Measurements from ENCODE around the gene RNF167. TPM values are rescaled to one million over a fixed set of nuclear protein-coding genes. Genes with fewer than 3 reads are reported as not detected.

The RNF167 gene
- total and polyA plus RNA-seq, 4 donors, result 15.9 to 72.6 (median 24.4) TPM

DNA sequence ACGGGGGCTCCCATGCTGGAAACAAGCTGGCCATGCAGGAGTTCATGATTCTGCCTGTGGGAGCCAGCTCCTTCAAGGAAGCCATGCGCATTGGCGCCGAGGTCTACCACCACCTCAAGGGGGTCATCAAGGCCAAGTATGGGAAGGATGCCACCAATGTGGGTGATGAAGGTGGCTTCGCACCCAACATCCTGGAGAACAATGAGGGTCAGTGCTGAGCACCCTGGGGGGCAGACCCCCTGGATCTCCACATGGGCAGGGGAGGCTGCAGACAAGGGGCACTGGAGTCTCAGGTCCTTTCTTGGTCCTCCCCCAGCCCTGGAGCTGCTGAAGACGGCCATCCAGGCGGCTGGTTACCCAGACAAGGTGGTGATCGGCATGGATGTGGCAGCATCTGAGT, 15.0 kb downstream of the RNF167 start:
- no peak overlapping the region for H3K4me3 ChIP-seq (ENCODE audit: low read depth in 1 of 3, low read length in 3 of 3)
- DNase-seq (ENCODE audit: low spot score), result no peak
- H3K27me3 ChIP-seq (ENCODE audit: control insufficient read depth in 4 of 4, insufficient read depth in 4 of 4, low read length in 3 of 4), result no peaks in the 10 kb centered on the region
- TF ChIP-seq FOXA1 (IDR thresholded peaks at IDR 0.05) (no peak), NR2F2 (IDR thresholded peaks at IDR 0.05) (no peak), HNF4G (IDR thresholded peaks at IDR 0.05) (no peak), FOXA2 (IDR thresholded peaks at IDR 0.05) (no peak), RXRA (IDR thresholded peaks at IDR 0.05) (no peak), JUND (IDR thresholded peaks at IDR 0.05) (no peak)
- TF ChIP-seq, protein P1, sequence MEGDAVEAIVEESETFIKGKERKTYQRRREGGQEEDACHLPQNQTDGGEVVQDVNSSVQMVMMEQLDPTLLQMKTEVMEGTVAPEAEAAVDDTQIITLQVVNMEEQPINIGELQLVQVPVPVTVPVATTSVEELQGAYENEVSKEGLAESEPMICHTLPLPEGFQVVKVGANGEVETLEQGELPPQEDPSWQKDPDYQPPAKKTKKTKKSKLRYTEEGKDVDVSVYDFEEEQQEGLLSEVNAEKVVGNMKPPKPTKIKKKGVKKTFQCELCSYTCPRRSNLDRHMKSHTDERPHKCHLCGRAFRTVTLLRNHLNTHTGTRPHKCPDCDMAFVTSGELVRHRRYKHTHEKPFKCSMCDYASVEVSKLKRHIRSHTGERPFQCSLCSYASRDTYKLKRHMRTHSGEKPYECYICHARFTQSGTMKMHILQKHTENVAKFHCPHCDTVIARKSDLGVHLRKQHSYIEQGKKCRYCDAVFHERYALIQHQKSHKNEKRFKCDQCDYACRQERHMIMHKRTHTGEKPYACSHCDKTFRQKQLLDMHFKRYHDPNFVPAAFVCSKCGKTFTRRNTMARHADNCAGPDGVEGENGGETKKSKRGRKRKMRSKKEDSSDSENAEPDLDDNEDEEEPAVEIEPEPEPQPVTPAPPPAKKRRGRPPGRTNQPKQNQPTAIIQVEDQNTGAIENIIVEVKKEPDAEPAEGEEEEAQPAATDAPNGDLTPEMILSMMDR (IDR thresholded peaks at IDR 0.05; ENCODE audit: low read depth, low read length, missing input control), result no peak
- H3K27ac ChIP-seq (ENCODE audit: low read depth in 1 of 2, low read length in 2 of 2), result no peak overlapping the region
- H3K4me1 ChIP-seq (ENCODE audit: control insufficient read depth in 4 of 4, insufficient read depth in 4 of 4, low read length in 3 of 4), result peaks cover 8 to 75% (median 58%) of the 10 kb centered on the region in 4 donors
- WGBS, result 97% methylated on average over 8 of the region's 8 CpGs
- no peak overlapping the region for H3K9ac ChIP-seq (ENCODE audit: low read depth in 1 of 2, low read length in 2 of 2)
- peaks cover 0 to 7% (median 2%) of the 10 kb centered on the region in 4 donors for H3K36me3 ChIP-seq (ENCODE audit: control insufficient read depth in 4 of 4, insufficient read depth in 3 of 4, low read depth in 1 of 4, low read length in 3 of 4)
- no peaks in the 10 kb centered on the region for H3K9me3 ChIP-seq (ENCODE audit: control insufficient read depth in 4 of 4, low read length in 3 of 4)

DNA sequence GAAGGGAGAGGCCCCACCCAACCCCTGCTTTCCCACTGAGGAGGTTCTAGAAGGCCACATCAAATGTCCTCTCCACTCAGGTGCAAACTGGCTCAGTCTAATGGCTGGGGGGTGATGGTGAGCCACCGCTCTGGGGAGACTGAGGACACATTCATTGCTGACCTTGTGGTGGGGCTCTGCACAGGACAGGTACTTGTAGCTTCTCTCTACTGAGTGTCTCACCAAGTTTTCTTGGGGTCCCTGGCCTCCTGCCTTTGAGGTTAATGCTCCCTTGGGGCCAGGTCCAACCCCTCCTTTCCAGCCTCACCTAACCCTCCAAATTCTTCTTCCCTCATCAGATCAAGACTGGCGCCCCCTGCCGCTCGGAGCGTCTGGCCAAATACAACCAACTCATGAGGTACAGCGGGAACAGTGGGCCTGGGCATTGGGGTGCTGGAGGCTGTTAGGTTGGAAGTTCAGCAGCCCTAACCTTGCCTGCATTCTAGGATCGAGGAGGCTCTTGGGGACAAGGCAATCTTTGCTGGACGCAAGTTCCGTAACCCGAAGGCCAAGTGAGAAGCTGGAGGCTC, 16.5 kb downstream of the RNF167 start:
- Histone ChIP-seq H3K27me3 (ENCODE audit: control insufficient read depth in 4 of 4, insufficient read depth in 4 of 4, low read length in 3 of 4) (no peaks in the 10 kb centered on the region), H3K4me3 (ENCODE audit: low read depth in 1 of 3, low read length in 3 of 3) (no peak overlapping the region), H3K4me1 (ENCODE audit: control insufficient read depth in 4 of 4, insufficient read depth in 4 of 4, low read length in 3 of 4) (peaks cover 5 to 64% (median 45%) of the 10 kb centered on the region in 4 donors), H3K9me3 (ENCODE audit: control insufficient read depth in 4 of 4, low read length in 3 of 4) (no peaks in the 10 kb centered on the region), H3K27ac (ENCODE audit: low read depth in 1 of 2, low read length in 2 of 2) (no peak overlapping the region), H3K9ac (ENCODE audit: low read depth in 1 of 2, low read length in 2 of 2) (no peak overlapping the region), H3K36me3 (ENCODE audit: control insufficient read depth in 4 of 4, insufficient read depth in 3 of 4, low read depth in 1 of 4, low read length in 3 of 4) (peaks cover 0 to 7% (median 4%) of the 10 kb centered on the region in 4 donors)
- no peak for TF ChIP-seq FOXA2 (IDR thresholded peaks at IDR 0.05)
- TF ChIP-seq, protein P1 (IDR thresholded peaks at IDR 0.05; ENCODE audit: low read depth, low read length, missing input control), result peak; percentile 4
- WGBS, result 91% methylated on average over 10 of the region's 10 CpGs
- DNase-seq (ENCODE audit: low spot score), result peak; percentile 54

DNA sequence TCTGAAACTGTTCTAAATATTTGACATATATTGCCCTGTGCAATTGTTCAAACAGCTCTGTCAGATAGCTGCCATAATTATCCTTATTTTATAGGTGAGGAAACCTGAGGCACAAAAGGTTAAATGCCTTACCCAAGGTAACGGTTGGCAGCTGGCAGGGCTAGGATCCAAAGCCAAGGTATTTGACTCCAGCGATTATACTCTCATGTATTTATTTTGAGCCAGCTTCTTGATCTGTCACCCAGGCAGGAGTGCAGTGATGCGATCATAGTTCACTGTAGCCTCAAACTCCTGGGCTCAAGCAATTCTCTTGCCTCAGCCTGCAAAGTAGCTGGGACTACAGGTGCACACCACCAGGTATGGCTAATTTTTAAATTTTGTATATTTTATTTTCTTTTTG, 18.0 kb downstream of the RNF167 start:
- H3K4me3 ChIP-seq (ENCODE audit: low read depth in 1 of 3, low read length in 3 of 3), result no peak overlapping the region
- H3K27ac ChIP-seq (ENCODE audit: low read depth in 1 of 2, low read length in 2 of 2), result peak overlapping the region; percentile 32 to 34
- H3K9me3 ChIP-seq (ENCODE audit: control insufficient read depth in 4 of 4, low read length in 3 of 4), result no peaks in the 10 kb centered on the region
- 32% methylated on average over 3 of the region's 3 CpGs for WGBS
- DNase-seq (ENCODE audit: low spot score), result no peak
- no peak overlapping the region for H3K9ac ChIP-seq (ENCODE audit: low read depth in 1 of 2, low read length in 2 of 2)
- H3K27me3 ChIP-seq (ENCODE audit: control insufficient read depth in 4 of 4, insufficient read depth in 4 of 4, low read length in 3 of 4), result no peaks in the 10 kb centered on the region
- peaks cover 0 to 7% (median 4%) of the 10 kb centered on the region in 4 donors for H3K36me3 ChIP-seq (ENCODE audit: control insufficient read depth in 4 of 4, insufficient read depth in 3 of 4, low read depth in 1 of 4, low read length in 3 of 4)
- peaks cover 4 to 54% (median 38%) of the 10 kb centered on the region in 4 donors for H3K4me1 ChIP-seq (ENCODE audit: control insufficient read depth in 4 of 4, insufficient read depth in 4 of 4, low read length in 3 of 4)
- TF ChIP-seq YY1 (IDR thresholded peaks at IDR 0.05) (no peak), FOXA1 (IDR thresholded peaks at IDR 0.05) (no peak), JUND (IDR thresholded peaks at IDR 0.05) (peak in 1 of 2 donors; percentile 21), RAD21 (IDR thresholded peaks at IDR 0.05) (peak in 1 of 2 donors; percentile 20), NR2F2 (IDR thresholded peaks at IDR 0.05) (no peak), TAF1 (conservative IDR thresholded peaks at IDR 0.05) (no peak), RXRA (IDR thresholded peaks at IDR 0.05) (peak; percentile 60 to 63), SP1 (IDR thresholded peaks at IDR 0.05) (peak; percentile 36), HNF4G (IDR thresholded peaks at IDR 0.05) (no peak), FOXA2 (IDR thresholded peaks at IDR 0.05) (no peak), EGR1 (IDR thresholded peaks at IDR 0.05; ENCODE audit: low read depth in 2 of 2) (no peak), GABPA (IDR thresholded peaks at IDR 0.05 in 1 of 2, conservative IDR thresholded peaks at IDR 0.05 in 1 of 2) (no peak)
- TF ChIP-seq, protein P2, sequence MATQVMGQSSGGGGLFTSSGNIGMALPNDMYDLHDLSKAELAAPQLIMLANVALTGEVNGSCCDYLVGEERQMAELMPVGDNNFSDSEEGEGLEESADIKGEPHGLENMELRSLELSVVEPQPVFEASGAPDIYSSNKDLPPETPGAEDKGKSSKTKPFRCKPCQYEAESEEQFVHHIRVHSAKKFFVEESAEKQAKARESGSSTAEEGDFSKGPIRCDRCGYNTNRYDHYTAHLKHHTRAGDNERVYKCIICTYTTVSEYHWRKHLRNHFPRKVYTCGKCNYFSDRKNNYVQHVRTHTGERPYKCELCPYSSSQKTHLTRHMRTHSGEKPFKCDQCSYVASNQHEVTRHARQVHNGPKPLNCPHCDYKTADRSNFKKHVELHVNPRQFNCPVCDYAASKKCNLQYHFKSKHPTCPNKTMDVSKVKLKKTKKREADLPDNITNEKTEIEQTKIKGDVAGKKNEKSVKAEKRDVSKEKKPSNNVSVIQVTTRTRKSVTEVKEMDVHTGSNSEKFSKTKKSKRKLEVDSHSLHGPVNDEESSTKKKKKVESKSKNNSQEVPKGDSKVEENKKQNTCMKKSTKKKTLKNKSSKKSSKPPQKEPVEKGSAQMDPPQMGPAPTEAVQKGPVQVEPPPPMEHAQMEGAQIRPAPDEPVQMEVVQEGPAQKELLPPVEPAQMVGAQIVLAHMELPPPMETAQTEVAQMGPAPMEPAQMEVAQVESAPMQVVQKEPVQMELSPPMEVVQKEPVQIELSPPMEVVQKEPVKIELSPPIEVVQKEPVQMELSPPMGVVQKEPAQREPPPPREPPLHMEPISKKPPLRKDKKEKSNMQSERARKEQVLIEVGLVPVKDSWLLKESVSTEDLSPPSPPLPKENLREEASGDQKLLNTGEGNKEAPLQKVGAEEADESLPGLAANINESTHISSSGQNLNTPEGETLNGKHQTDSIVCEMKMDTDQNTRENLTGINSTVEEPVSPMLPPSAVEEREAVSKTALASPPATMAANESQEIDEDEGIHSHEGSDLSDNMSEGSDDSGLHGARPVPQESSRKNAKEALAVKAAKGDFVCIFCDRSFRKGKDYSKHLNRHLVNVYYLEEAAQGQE (IDR thresholded peaks at IDR 0.05), result no peak
- TF ChIP-seq, protein P3, sequence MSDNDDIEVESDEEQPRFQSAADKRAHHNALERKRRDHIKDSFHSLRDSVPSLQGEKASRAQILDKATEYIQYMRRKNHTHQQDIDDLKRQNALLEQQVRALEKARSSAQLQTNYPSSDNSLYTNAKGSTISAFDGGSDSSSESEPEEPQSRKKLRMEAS (IDR thresholded peaks at IDR 0.05), result no peak
- TF ChIP-seq, protein P1 (IDR thresholded peaks at IDR 0.05; ENCODE audit: low read depth, low read length, missing input control), result no peak
- TF ChIP-seq, protein P4, sequence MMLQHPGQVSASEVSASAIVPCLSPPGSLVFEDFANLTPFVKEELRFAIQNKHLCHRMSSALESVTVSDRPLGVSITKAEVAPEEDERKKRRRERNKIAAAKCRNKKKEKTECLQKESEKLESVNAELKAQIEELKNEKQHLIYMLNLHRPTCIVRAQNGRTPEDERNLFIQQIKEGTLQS (IDR thresholded peaks at IDR 0.05), result no peak

Measured in liver (tissue), 9 donors.